ENCODE data around the gene PPP2R3A.

GRCh38 chr3:135917076-135917475 is 48.5 kb upstream of the PPP2R3A start:
- TF ChIP-seq, protein P1, sequence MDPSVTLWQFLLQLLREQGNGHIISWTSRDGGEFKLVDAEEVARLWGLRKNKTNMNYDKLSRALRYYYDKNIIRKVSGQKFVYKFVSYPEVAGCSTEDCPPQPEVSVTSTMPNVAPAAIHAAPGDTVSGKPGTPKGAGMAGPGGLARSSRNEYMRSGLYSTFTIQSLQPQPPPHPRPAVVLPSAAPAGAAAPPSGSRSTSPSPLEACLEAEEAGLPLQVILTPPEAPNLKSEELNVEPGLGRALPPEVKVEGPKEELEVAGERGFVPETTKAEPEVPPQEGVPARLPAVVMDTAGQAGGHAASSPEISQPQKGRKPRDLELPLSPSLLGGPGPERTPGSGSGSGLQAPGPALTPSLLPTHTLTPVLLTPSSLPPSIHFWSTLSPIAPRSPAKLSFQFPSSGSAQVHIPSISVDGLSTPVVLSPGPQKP (IDR thresholded peaks at IDR 0.05; ENCODE audit: borderline replicate concordance, low read depth, low read length) = no peak
- TF ChIP-seq RAD21 (IDR thresholded peaks at IDR 0.05; ENCODE audit: low read length) (no peak), MAFK (IDR thresholded peaks at IDR 0.05; ENCODE audit: low read depth, low read length) (no peak), POLR2A (IDR thresholded peaks at IDR 0.05; ENCODE audit: low read depth, low read length) (no peak), MAZ (IDR thresholded peaks at IDR 0.05; ENCODE audit: borderline replicate concordance, low read depth, low read length) (no peak), SMC3 (IDR thresholded peaks at IDR 0.05; ENCODE audit: low read depth, low read length) (no peak), FOS (IDR thresholded peaks at IDR 0.05; ENCODE audit: low read depth, low read length) (no peak)
- TF ChIP-seq, protein P2, sequence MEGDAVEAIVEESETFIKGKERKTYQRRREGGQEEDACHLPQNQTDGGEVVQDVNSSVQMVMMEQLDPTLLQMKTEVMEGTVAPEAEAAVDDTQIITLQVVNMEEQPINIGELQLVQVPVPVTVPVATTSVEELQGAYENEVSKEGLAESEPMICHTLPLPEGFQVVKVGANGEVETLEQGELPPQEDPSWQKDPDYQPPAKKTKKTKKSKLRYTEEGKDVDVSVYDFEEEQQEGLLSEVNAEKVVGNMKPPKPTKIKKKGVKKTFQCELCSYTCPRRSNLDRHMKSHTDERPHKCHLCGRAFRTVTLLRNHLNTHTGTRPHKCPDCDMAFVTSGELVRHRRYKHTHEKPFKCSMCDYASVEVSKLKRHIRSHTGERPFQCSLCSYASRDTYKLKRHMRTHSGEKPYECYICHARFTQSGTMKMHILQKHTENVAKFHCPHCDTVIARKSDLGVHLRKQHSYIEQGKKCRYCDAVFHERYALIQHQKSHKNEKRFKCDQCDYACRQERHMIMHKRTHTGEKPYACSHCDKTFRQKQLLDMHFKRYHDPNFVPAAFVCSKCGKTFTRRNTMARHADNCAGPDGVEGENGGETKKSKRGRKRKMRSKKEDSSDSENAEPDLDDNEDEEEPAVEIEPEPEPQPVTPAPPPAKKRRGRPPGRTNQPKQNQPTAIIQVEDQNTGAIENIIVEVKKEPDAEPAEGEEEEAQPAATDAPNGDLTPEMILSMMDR (conservative IDR thresholded peaks at IDR 0.05; ENCODE audit: low read depth, low read length) = no peak
